Activated T-helper 1 cell treated with anti-CD3 and anti-CD28 coated beads, Interleukin-2, amount 50 U/mL, for 16 hours (primary cell): ENCODE results near the gene ELAVL1.
"Not testable (repeated sequence)": the region's sequence is repeated elsewhere in the genome, so short reads cannot be mapped to it uniquely, and the experiment has no call there.

Experiments used
- DNase-seq, 2 donors: peaks; one replicate each; pipeline ENCODE4 v3.0.0-alpha.2; 2020; ENCODE audit warnings: low read depth in 1 of 2, low spot score in 1 of 2

The ELAVL1 gene

GRCh38 chr19:7924241-7924640 is 81.2 kb downstream of the ELAVL1 start:
- DNase-seq: no peak

DNA sequence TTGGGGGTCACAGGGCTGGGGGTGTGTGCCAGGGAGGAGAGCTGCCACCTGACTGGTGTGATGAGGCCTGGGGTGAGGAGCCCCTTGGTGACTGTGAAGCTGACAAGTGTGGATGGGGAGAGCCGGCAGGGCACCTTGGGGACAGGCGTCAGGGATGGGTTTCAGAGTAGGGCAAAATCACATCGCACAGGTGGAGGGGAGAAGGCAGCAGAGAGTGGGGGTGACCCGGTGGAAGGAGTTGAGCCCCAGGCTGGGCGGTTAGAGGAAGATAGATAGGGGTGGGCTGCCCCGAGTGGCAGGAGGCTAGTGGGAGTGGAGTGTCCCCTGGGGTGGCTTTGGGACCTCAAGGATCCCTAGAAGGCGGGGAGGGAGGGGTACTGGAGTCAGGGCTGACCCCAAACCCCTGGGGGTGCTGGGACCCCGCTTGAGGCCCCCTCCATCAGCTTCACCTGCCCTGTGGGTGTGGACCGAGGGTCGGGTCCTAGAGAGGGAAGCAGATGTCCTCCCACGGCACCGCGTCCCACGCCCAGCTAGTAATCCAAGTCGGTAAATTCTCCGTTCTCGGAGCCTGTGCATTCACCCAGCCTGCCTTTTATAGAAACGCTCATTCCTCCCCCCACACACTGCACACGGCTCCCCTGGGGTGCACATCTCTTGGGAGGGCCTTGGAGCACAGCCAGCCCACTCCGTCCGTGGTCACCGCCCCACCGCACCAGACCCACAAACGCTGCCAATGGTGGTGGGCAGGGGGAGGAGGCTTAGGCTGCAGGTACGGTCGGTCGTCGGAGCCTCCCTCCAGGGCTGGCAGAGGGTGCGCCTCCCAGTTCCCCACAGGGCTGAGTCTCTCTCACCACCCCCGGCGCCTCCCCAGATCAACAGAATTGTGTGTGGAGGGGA is 81.9 kb downstream of the ELAVL1 start:
- DNase-seq: no peak

- DNase-seq: no peak
Observed at GRCh38 chr19:7922836-7923195, 82.6 kb downstream of the ELAVL1 start.

- no peak for DNase-seq
Observed at GRCh38 chr19:7921967-7922835, 83.2 kb downstream of the ELAVL1 start.

DNA sequence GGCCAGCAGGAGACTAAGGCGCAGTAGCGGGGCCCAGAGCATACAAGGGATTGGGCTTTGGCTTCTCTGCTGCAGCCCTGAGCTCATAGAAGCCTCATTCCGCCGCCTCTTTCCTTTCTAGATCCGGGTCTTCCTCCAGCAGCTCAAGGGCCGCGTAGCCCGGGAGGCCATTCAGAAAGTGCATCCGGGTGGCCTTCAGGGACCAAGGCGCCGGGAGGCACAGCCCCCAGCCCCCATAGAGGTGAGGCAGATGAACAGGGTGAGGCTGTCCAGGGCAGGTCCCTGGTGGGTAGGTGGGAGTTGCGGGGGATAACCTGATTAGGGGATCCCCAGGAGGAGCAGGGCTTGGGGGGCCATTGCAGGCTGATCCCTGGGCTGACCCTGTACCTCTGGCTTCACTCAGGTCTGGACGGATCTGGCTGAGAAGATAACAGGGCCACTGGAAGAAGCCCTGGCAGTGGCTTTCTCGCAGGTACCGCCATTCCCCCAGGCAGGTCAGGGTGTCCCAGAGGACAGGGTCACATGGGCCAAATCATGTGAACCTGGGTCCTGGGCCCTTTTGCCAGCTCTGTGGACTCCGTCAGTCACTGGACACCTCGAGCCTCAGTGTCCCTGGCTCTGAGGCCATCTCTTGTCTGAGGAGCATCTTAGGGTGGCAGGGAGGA is 84.0 kb downstream of the ELAVL1 start:
- DNase-seq: no peak

- DNase-seq: peak; percentile 99 to 100
Observed at GRCh38 chr19:7920519-7921301, 84.7 kb downstream of the ELAVL1 start.

DNA sequence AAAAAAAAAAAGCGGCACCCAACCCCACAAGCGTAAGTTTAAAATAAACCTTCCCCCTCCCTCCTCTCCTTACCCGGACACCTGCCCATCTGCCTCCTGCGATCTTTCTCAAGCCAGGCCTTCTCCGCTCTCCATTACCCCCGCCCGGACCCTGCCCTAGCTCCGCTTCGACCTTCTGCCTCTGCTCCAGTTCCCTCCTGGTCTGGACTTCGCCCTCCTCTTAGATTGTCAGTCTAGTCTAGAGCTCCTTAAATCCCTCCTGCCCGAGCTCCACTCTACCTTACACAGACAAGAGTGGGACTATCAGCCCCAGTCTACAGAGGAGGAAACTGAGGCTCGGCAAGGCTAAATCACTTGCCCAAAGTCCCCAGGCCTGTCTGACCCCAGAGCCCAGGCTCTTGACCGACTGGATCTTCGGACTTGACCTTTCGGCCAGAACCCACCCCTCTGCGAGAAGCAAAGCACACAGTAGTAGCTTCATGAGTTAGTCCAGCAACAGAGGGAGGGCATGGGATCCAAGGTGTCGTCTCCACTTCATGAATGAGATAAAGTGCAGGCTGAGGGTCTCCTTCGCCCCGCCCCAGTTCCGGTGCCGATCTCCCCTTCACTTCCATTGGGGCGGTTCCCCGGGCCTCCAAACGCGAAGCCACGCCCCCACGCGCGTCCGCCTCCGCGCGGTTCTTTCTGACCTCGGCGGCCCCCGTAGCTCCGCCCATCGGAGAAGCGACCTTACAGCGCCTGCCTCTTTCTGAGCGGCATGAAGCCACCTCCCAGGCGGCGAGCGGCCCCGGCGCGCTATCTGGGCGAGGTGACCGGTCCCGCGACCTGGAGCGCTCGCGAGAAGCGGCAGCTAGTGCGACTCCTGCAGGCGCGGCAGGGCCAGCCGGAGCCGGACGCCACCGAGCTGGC is 85.6 kb downstream of the ELAVL1 start, which contains the start of gene SNAPC2:
SNAPC2 (plus strand) TSS at position 729 of the 909 bp plus-strand sequence; CDS start at position 758, 29 bp downstream.
- peak; percentile 92 for DNase-seq

- no peak for DNase-seq
Observed at GRCh38 chr19:7918615-7919421, 86.6 kb downstream of the ELAVL1 start.

DNA sequence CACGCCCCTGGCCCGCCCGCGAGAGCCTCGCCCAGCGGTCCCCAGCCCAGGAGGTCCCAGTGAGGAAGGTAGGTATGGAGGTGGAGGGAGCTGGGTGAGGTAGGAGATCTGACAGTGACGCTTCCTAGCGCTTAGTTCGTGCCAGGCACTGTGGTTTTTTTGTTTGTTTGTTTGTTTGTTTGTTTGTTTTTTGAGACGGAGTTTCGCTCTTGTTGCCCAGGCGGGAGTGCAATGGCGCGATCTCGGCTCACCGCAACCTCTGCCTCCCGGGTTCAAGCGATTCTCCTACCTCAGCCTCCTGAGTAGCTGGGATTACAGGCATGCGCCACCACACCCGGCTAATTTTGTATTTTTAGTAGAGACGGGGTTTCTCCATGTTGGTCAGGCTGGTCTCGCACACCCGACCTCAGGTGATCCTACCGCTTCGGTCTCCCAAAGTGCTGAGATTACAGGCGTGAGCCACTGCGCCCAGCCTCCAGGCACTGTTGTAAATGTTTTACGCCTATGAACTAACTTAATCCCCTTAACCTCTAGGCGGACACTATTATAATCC is 87.3 kb downstream of the ELAVL1 start:
- not testable (repeated sequence) for DNase-seq

DNA sequence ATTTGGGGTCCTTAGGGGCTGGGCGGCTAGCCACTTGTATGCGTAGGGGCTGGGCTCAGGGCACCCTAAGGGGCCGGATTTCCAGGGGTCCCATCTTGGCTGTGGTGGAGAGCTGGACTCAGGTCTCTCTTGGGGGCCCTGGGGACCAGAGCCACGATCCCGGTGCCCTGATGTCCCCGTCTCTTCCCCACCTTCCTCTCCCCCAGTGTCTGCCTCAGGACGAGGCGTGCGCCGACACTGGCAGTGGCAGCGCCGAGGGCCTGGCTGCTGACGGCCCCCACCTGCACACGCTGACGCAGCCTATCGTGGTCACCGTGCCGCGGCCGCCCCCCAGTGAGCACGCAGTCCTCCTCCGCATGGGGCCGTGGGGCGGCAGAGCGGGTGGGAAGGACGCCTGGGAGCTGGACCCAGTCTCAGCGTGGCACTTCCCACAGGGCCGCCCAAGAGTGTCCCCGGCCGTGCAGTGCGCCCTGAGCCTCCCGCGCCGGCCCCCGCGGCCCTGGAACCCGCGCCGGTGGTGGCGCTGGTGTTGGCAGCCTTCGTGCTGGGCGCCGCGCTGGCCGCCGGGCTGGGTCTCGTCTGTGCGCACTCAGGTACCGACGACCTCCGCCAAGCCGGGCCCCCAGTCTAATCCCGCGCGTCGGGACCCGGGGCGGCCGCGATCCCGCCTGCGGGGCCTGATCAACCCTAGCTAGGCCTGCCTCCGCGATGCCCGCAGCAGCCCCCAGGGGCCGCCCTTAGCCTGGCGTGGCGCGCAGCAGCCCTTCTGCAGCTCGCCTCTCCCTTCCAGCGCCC is 88.0 kb downstream of the ELAVL1 start:
- no peak for DNase-seq

- DNase-seq: no peak
Observed at GRCh38 chr19:7916955-7917266, 88.5 kb downstream of the ELAVL1 start.

DNA sequence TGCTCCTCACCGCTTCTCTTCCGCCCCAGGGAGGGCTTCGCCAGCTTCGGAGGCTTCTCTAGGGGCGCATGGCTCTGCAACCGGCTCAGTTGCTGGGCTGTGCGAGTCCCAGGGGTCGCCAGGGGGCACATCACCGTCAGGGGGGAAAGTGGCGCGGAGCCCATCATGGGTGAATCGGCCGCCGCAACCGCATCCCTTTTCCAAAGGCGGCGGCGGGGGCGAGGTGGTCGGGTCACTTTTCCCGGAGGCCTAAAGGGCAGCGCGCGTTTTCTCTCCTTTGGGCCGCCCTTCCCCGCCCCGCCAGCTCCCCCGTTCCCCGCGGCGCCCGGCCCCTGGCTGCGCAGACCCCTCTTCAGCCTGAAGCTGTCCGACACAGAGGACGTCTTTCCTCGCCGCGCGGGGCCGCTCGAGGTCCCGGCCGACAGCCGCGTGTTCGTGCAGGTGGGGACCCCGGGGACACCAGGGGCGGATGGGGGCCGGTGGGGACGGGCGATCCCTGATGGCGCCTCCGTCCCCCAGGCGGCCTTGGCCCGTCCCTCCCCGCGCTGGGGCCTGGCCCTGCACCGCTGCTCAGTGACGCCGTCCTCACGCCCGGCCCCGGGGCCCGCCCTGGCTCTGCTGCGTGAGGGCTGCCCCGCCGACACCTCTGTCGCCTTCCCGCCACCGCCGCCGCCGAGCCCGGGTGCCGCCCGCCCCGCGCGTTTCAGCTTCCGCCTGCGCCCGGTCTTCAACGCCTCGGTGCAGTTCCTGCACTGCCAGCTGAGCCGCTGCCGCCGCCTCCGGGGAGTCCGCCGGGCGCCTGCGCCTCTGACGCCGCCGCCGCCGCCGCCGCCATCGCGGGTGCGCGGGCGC is 89.1 kb downstream of the ELAVL1 start:
- DNase-seq: no peak

GRCh38 chr19:7915250-7916102 is 90.0 kb downstream of the ELAVL1 start:
- DNase-seq: no peak

DNA sequence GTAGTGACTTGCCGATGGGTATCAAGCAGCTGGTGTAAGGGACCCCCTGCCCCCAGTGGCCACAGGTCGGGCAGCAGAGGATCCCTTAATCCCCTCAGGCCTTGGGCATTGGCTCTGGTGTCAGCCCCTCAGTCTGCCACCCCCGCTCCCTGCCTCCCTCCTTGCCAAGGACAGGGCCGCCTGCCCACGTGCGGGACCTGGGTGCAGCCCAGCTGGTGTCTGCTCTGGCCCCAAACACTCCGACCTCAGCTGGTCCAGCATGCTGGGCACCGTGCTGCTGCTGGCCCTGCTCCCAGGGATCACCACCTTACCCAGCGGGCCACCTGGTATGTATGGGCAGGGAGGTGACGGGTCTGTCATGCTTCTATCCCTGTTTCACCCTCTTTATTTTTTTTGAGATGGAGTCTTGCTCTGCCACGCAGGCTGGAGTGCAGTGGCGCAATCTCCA is 90.8 kb downstream of the ELAVL1 start, which contains the start of gene TGFBR3L:
TGFBR3L (plus strand) TSS at position 233 of the 448 bp plus-strand sequence.
- DNase-seq: no peak

DNA sequence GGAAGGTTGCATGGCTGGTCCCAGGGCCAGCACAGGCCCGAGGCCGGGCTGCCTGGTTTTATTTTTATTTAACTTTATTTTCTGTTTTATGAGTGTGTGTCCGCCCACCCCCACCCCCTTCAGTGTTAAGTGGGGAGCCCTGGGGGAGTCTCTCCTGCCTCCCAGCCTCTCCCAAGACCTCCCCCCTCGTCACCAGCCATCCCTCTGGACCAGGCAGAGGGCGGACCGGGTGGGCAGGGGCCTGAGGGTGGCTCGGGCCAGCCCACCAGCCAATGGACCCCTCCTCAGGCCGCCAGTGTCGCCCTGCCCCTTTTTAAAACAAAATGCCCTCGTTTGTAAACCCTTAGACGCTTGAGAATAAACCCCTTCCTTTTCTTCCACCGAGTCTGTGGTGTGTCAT is 91.3 kb downstream of the ELAVL1 start:
- DNase-seq: no peak

- no peak for DNase-seq
Observed at GRCh38 chr19:7913652-7914051, 91.8 kb downstream of the ELAVL1 start.
